ENCODE data around the gene NOC4L.

DNA sequence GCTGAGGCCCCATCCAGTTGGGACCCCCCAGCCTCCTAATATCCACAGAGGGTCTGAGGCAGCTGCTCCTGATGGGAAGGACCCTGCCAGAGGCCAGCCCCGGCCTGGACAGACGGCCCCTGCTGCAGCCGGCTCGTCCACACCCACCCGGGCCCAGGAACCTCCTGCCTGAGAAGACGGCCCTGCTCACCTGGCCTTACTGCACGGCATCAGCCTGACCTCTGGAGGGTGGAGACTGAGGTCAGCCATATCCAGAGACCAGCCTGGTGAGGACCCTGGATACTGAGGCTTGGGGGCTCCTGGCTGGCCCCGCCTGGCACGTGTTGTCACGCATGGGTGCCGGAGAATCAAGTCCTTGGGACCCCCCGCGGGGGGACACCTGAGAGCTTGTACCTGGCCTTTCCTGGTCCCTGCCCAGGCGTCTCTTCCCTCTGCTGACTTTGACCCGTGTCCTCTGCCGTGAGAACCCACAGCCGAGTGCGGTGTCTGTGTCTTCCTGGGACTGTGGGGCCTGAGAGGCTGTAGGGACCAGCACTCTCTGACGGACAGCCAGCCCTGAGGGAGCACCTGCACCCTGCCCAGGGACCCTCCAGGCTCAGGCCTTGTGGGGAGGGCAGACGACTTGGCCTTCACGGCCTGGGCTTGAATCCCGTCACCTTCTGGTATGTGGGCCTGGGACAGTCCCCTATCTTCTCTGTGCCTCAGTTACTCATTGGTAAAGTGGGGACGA lies 57.3 kb downstream of the NOC4L start:
- TF ChIP-seq CTCF (IDR thresholded peaks at IDR 0.05; ENCODE audit: insufficient read depth, low read length, poor library complexity, severe bottlenecking) (no peak), EZH2phosphoT487 (conservative IDR thresholded peaks at IDR 0.05; ENCODE audit: low read length) (no peak)

Measured in SU-DHL-6 (cell line).